Cardiac fibroblast (primary cell): Measurements from ENCODE around the gene TF.

Experiments used
- DNase-seq, 2 donors: peaks; one replicate each; pipeline versions ENCODE4 v3.0.0 to v3.0.0-alpha.2; 2010; ENCODE audit warnings: low read depth in 2 of 2
- H3K4me3 ChIP-seq, 2 donors: replicated peaks in 1 of 2; 1 replicate in 1 of 2; 2 replicates in 1 of 2; pipeline ENCODE4 v1.5.1; 2011; ENCODE audit warnings: low read depth in 2 of 2, low read length in 2 of 2, mild to moderate bottlenecking in 2 of 2, moderate library complexity in 1 of 2
- TF ChIP-seq, protein P1 (sequence below): IDR thresholded peaks from one replicate; pipeline ENCODE4 v1.5.1; 2011; ENCODE audit warnings: low read depth, mild to moderate bottlenecking, low read length, inconsistent platforms

The TF gene

DNA sequence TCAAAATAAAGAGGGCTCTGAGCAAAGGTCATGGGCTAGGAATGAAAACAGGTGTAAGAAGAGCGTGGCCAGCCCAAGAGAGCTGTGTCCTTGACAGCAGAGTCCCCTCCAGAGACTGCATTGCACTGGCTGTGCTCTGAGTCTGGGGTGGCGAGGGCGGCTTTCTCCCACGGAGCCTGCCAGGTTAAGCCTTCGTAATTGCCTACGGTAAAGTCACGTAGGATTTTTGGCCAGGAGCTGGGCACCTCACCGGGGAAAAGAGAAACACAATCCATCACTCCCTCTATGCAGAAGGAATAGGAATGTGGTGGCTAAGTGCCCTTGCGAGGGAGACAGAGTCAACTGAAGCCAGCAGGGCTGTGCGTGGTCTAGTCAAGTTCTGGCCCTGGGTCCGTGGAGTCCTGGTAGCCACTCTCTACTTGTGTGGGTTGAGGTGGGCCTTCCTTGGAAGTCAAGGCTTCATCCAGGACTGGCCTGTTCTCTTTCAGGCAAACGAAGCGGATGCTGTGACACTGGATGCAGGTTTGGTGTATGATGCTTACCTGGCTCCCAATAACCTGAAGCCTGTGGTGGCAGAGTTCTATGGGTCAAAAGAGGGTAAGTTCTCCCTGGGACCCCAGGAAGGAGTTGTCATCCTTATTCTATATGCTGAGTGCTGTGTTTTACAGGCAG, 7.0 kb downstream of the TF start:
- TF ChIP-seq, protein P1, sequence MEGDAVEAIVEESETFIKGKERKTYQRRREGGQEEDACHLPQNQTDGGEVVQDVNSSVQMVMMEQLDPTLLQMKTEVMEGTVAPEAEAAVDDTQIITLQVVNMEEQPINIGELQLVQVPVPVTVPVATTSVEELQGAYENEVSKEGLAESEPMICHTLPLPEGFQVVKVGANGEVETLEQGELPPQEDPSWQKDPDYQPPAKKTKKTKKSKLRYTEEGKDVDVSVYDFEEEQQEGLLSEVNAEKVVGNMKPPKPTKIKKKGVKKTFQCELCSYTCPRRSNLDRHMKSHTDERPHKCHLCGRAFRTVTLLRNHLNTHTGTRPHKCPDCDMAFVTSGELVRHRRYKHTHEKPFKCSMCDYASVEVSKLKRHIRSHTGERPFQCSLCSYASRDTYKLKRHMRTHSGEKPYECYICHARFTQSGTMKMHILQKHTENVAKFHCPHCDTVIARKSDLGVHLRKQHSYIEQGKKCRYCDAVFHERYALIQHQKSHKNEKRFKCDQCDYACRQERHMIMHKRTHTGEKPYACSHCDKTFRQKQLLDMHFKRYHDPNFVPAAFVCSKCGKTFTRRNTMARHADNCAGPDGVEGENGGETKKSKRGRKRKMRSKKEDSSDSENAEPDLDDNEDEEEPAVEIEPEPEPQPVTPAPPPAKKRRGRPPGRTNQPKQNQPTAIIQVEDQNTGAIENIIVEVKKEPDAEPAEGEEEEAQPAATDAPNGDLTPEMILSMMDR, result no peak
- no peak overlapping the region for H3K4me3 ChIP-seq

DNA sequence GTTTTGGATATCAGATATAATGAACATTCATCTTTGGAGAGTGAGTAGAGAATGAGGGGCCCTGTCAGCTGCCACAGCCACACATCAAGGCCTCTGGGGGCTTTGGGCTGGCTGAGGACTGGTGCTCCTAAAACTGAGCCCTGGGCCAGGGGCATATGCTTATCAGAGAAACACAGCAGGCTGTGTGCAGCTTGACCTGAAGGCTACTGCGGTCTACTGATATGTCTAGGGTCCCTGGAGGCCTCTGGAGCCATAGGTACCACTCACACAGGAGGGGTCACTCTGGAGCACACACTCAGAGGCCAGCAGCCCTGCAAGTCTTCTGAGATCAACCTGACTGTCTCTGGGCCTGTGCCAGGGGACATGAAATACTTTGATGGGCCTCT, 7.6 kb downstream of the TF start:
- TF ChIP-seq, protein P1, result no peak
- H3K4me3 ChIP-seq, result no peak overlapping the region
- DNase-seq, result no peak

More for the DNA sequence above, 7.0 kb downstream of the TF start:
- no peak for DNase-seq

DNA sequence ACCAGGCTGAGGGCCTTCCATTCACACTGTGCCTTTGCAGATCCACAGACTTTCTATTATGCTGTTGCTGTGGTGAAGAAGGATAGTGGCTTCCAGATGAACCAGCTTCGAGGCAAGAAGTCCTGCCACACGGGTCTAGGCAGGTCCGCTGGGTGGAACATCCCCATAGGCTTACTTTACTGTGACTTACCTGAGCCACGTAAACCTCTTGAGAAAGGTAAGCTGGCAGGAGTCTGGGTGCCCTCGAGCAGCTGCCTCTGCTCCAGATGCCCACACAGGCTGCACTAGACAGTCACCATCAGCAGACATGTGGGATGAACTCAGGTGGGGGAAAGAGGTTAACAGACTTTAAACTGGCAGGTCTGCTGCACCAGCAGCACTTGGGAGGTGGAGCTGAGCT, 8.3 kb downstream of the TF start:
- DNase-seq, result no peak
- H3K4me3 ChIP-seq, result no peak overlapping the region
- TF ChIP-seq, protein P1, result no peak

DNA sequence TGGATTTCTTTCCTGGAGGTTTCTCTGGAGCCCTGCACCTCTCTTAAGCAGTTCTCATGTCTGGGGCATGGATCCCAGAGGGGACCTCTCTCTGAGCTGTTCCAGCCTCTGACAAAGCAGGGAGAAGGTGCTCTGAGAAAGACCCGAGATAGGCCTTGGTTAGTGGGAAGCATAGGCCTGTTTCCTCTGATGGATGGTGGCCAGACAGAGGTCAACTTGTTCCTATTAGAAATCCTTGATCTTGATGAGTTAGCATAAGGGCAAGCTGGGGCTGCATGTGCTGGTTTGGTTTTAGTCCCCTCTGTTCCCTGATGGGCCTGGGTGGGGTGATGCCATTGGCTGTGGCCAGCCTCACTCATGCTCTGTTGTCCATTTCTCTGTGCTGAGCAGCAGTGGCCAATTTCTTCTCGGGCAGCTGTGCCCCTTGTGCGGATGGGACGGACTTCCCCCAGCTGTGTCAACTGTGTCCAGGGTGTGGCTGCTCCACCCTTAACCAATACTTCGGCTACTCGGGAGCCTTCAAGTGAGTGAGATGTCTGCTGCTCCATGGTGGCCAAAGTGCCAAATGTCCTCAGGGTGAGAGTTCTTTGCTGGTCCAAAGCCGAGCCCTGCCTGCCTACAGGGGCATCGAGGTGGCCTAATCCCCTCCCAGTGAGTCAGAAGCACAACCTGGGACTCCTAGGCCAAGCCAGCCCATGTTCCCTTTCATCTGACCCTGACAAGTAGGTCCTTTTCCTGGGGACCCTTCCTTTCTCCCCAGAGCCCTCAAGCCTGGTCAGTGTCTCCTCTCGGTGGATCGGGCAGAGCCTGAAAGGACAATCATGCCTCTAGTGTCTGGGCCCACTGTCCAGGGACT, 9.0 kb downstream of the TF start:
- no peak overlapping the region for H3K4me3 ChIP-seq
- no peak for DNase-seq
- TF ChIP-seq, protein P1, result no peak

DNA sequence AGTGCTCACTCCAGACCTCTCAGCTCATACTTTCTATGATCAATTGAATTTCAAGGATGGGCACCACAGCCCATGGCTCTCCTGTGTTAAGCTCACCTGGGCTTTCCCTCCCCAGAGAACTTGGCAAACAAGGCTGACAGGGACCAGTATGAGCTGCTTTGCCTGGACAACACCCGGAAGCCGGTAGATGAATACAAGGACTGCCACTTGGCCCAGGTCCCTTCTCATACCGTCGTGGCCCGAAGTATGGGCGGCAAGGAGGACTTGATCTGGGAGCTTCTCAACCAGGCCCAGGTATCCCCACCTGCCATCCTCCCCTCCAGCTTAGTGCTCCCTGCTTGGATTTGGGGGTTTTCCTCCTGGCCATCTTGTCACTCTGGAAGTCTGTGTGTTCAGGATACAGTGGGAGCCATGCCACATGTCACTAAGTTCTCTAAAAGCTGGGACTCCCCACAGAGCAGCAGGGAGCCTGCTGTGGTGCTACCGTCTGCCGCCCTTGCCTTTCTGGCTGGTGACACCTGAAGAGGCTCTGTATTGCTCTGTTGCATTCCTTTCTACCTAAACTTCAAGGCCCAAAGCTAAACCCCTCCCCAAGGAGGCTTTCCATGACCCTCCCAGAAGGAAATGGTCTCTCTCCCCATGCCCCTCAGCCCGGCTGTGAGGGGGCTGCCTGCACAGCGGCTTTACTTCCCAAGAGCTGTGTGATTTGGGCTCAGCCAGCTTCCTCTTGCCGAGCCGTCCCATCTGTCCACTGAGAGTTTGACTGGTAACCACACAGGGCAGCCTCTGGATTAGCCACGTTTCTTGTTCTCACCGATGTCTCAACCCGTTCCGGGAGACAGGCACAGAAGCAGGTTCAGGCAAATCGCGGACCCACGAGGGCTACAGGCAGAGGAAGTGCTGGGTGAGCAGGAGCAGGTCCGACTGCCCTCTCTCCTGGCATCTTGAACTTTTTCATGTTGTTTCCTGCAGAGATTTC, 10.8 kb downstream of the TF start:
- TF ChIP-seq, protein P1, result no peak
- no peak for DNase-seq
- no peak overlapping the region for H3K4me3 ChIP-seq

DNA sequence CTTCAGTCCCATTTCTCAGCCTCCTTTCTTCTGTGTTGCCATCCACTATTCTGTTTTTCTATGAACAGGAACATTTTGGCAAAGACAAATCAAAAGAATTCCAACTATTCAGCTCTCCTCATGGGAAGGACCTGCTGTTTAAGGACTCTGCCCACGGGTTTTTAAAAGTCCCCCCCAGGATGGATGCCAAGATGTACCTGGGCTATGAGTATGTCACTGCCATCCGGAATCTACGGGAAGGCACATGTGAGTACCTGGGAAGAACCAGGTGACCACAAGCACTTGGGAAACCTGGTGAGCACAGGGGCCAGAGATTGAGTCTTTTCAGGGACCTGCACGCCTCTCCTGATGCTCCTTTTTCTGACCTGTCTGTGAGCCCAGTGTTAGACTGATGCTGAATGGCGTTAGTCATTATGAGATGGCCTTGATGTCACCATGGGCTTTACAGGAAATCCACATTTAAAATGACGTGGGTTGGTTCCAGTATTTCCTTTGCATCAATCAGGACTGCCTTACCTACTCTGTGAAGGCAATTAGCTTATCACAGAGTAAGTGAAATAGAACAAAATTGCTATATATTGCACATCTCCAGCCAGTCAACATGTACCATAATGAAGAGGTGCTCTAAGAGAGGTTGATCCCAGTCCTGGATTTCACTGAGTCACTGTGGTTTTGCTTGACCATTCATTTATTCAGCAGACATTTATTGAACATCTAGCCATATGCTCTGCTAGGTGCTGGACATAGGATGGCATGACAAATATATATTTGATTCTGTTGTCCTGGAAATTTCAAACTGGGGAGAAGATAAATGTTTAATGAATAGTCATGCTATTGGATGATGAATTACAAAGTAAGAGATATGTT, 11.7 kb downstream of the TF start:
- TF ChIP-seq, protein P1, result no peak
- H3K4me3 ChIP-seq, result no peak overlapping the region
- no peak for DNase-seq
